ENCODE data around the gene NCF2. TPM values are rescaled to one million over a fixed set of nuclear protein-coding genes. Genes with fewer than 3 reads are reported as not detected.

The NCF2 gene
- total and polyA plus RNA-seq, 2 donors (not counting 3 experiments of a cell fraction or from before 2014, with no cell fraction given): 0.03 TPM; not detected in 1

- no peak overlapping the region for H2AFZ ChIP-seq (ENCODE audit: low read depth, low read length)
- TF ChIP-seq EZH2 (IDR thresholded peaks at IDR 0.05; ENCODE audit: borderline replicate concordance, low read depth, low read length, severe bottlenecking): no peak
- no peak overlapping the region for H3K4me2 ChIP-seq (ENCODE audit: insufficient read depth, low read length)
- H3K36me3 ChIP-seq (ENCODE audit: control insufficient read depth in 2 of 2, extremely low read depth in 1 of 2, insufficient read depth in 2 of 2, low read length in 2 of 2): no peaks in the 10 kb centered on the region
- H3K9me3 ChIP-seq (replicated peaks; ENCODE audit: control insufficient read depth, insufficient read depth, low read length): no peaks in the 10 kb centered on the region
- no peaks in the 10 kb centered on the region for H4K20me1 ChIP-seq (replicated peaks; ENCODE audit: control insufficient read depth, extremely low read depth, insufficient read depth, low read length)
- no peaks in the 10 kb centered on the region for H3K9me1 ChIP-seq (replicated peaks; ENCODE audit: control insufficient read depth, extremely low read depth, insufficient read depth, low read length)
- no peak for FAIRE-seq
- ChIA-PET CTCF (no interaction called here), POLR2A (no interaction called here)
- no peaks in the 10 kb centered on the region for H3K79me2 ChIP-seq (ENCODE audit: control insufficient read depth, insufficient read depth, low read length)
- no peak overlapping the region for H3K9ac ChIP-seq (replicated peaks; ENCODE audit: extremely low read depth, insufficient read depth, low read length)
- no peaks in the 10 kb centered on the region for H3K4me1 ChIP-seq (ENCODE audit: control insufficient read depth, extremely low read depth, insufficient read depth, low read length)
- dilution Hi-C loops (cut with MboI; ENCODE audit: extremely low pct_ligation_motif_present, low sequenced_read_pairs) (no loop called here), intact Hi-C loops (cut with micrococcal nuclease) (no loop called here)
- H3K27me3 ChIP-seq (ENCODE audit: control insufficient read depth in 2 of 2, insufficient read depth in 2 of 2, low read length in 2 of 2): peaks cover 5 to 10% of the 10 kb centered on the region in 2 experiments
- H3K4me3 ChIP-seq (replicated peaks in 1 of 3; ENCODE audit: insufficient read depth in 1 of 3, low read depth in 1 of 3, low read length in 3 of 3): no peak overlapping the region
- no peak for DNase-seq (ENCODE audit: low read depth, low spot score)
- no TSS peak for BruUV-seq (replicated peaks)
- H3K27ac ChIP-seq (ENCODE audit: insufficient read depth, low read depth, low read length): no peak overlapping the region
These were observed 3.1 kb upstream of the NCF2 start for GRCh38 chr1:183593356-183593755.

- DNase-seq (ENCODE audit: low read depth, low spot score): no peak
- ChIA-PET POLR2A (no interaction called here), CTCF (interaction anchor here (1.1 kb wide), 1 partner anchor 13 kb away, joined by 5 read pairs; no protein-coding TSS in a partner anchor)
- Histone ChIP-seq H3K36me3 (ENCODE audit: control insufficient read depth in 2 of 2, extremely low read depth in 1 of 2, insufficient read depth in 2 of 2, low read length in 2 of 2) (no peaks in the 10 kb centered on the region), H3K27me3 (ENCODE audit: control insufficient read depth in 2 of 2, insufficient read depth in 2 of 2, low read length in 2 of 2) (peaks cover 5 to 10% of the 10 kb centered on the region in 2 experiments), H3K4me2 (ENCODE audit: insufficient read depth, low read length) (no peak overlapping the region), H3K4me1 (ENCODE audit: control insufficient read depth, extremely low read depth, insufficient read depth, low read length) (no peaks in the 10 kb centered on the region), H3K4me3 (replicated peaks in 1 of 3; ENCODE audit: insufficient read depth in 1 of 3, low read depth in 1 of 3, low read length in 3 of 3) (no peak overlapping the region), H3K9me1 (replicated peaks; ENCODE audit: control insufficient read depth, extremely low read depth, insufficient read depth, low read length) (no peaks in the 10 kb centered on the region), H3K27ac (ENCODE audit: insufficient read depth, low read depth, low read length) (no peak overlapping the region), H3K9ac (replicated peaks; ENCODE audit: extremely low read depth, insufficient read depth, low read length) (no peak overlapping the region), H2AFZ (ENCODE audit: low read depth, low read length) (no peak overlapping the region), H3K9me3 (replicated peaks; ENCODE audit: control insufficient read depth, insufficient read depth, low read length) (no peaks in the 10 kb centered on the region), H3K79me2 (ENCODE audit: control insufficient read depth, insufficient read depth, low read length) (no peaks in the 10 kb centered on the region), H4K20me1 (replicated peaks; ENCODE audit: control insufficient read depth, extremely low read depth, insufficient read depth, low read length) (no peaks in the 10 kb centered on the region)
- intact Hi-C loops (cut with micrococcal nuclease): no loop called here
- no TSS peak for BruUV-seq (replicated peaks)
- no peak for FAIRE-seq
- dilution Hi-C loops (cut with MboI; ENCODE audit: extremely low pct_ligation_motif_present, low sequenced_read_pairs): no loop called here
- TF ChIP-seq MAX (IDR thresholded peaks at IDR 0.05; ENCODE audit: insufficient read depth, insufficient read length) (no peak), FOS (IDR thresholded peaks at IDR 0.05; ENCODE audit: borderline replicate concordance, insufficient read depth, low read length) (no peak), EZH2 (IDR thresholded peaks at IDR 0.05; ENCODE audit: borderline replicate concordance, low read depth, low read length, severe bottlenecking) (no peak), JUN (IDR thresholded peaks at IDR 0.05; ENCODE audit: borderline replicate concordance, insufficient read depth, insufficient read length, low read depth) (no peak)
These were observed 2.5 kb upstream of the NCF2 start for GRCh38 chr1:183592733-183593132.

Data from endothelial cell of umbilical vein (primary cell).